T-cell (primary cell): ENCODE measurements around the gene B4GALT3. TPM values are rescaled to one million over a fixed set of nuclear protein-coding genes. Genes with fewer than 3 reads are reported as not detected.

Experiments used
- ATAC-seq, 4 experiments: fragments of 200-7000 bp in 3 of 4; fragments of 150-1000 bp in 1 of 4; cut with Tn5 transposase; replicated peaks in 1 of 4; 1 replicate in 3 of 4; 2 replicates in 1 of 4; pipeline ENCODE4 v1.10.0; 2021; ENCODE audit warnings: moderate library complexity in 3 of 4, mild to moderate bottlenecking in 2 of 4, moderate number of reproducible peaks in 1 of 4
- CTCF ChIA-PET, 2 donors: fragments of 300-600 bp; sonication (Branson Sonifier 250); formaldehyde crosslinking; loops; one replicate each; lab custom pipeline; 2022; ENCODE audit warnings: antibody characterized with exemption in 2 of 2; lab: Charles Lee
- POLR2A ChIA-PET, 2 donors: fragments of 300-600 bp; sonication (Branson Sonifier 250); formaldehyde crosslinking; loops; one replicate each; lab custom pipeline; 2022; ENCODE audit warnings: antibody characterized with exemption in 2 of 2; lab: Charles Lee
- DNase-seq, 35 experiments: peaks; one replicate each; pipeline versions ENCODE4 v3.0.0 to v3.0.0-alpha.2; 2013 to 2023
- H3K27ac ChIP-seq: one replicate; pipeline ENCODE4 v1.5.1; 2013; ENCODE audit warnings: low read length
- H3K27me3 ChIP-seq, 2 experiments: replicated peaks in 1 of 2; 1 replicate in 1 of 2; 2 replicates in 1 of 2; pipeline versions ENCODE4 v1.6.1 to v1.7.0; 2013; ENCODE audit warnings: low read length in 1 of 2, mixed read lengths in 1 of 2; ENCODE audit not compliant: control insufficient read depth in 2 of 2, insufficient read depth in 2 of 2; ENCODE audit errors: extremely low read depth in 1 of 2
- H3K36me3 ChIP-seq, 2 donors: 1 replicate in 1 of 2; 2 replicates in 1 of 2; pipeline versions ENCODE4 v1.6.1 to v1.7.0; 2013; ENCODE audit warnings: low read length in 1 of 2; ENCODE audit not compliant: control insufficient read depth in 2 of 2, insufficient read depth in 1 of 2; ENCODE audit errors: extremely low read depth in 1 of 2
- H3K4me1 ChIP-seq, 2 experiments: 1 replicate in 1 of 2; 2 replicates in 1 of 2; pipeline versions ENCODE4 v1.6.1 to v1.7.0; 2013; ENCODE audit warnings: low read length in 2 of 2, mixed read lengths in 1 of 2; ENCODE audit not compliant: insufficient read depth in 2 of 2, control insufficient read depth in 1 of 2; ENCODE audit errors: extremely low read depth in 1 of 2
- H3K4me3 ChIP-seq, 2 donors: 1 replicate in 1 of 2; 2 replicates in 1 of 2; pipeline versions ENCODE4 v1.5.1 to v1.7.0; 2013; ENCODE audit warnings: mild to moderate bottlenecking in 2 of 2, low read length in 1 of 2, moderate library complexity in 1 of 2; ENCODE audit not compliant: control insufficient read depth in 1 of 2; ENCODE audit errors: extremely low read depth in 1 of 2
- H3K9me3 ChIP-seq: 2 replicates; pipeline ENCODE4 v1.7.0; 2013
- H3K27ac Mint-ChIP-seq, 2 donors: one replicate each; pipeline ENCODE4 v1.8.0; 2020 to 2021; ENCODE audit warnings: mild to moderate bottlenecking in 2 of 2, mixed read lengths in 2 of 2
- H3K27me3 Mint-ChIP-seq, 2 donors: one replicate each; pipeline ENCODE4 v1.8.0; 2021 to 2022; ENCODE audit warnings: mixed read lengths in 2 of 2
- H3K36me3 Mint-ChIP-seq: one replicate; pipeline ENCODE4 v1.8.0; 2021; ENCODE audit warnings: mixed read lengths
- H3K4me1 Mint-ChIP-seq, 3 donors: one replicate each; pipeline ENCODE4 v1.8.0; 2020 to 2022; ENCODE audit warnings: mixed read lengths in 3 of 3, mild to moderate bottlenecking in 1 of 3
- H3K4me3 Mint-ChIP-seq, 3 donors: one replicate each; pipeline ENCODE4 v1.8.0; 2020 to 2022; ENCODE audit warnings: mild to moderate bottlenecking in 3 of 3, mixed read lengths in 3 of 3, moderate library complexity in 3 of 3
- H3K9me3 Mint-ChIP-seq, 3 donors: one replicate each; pipeline ENCODE4 v1.8.0; 2020 to 2022; ENCODE audit warnings: mixed read lengths in 3 of 3
- WGBS: methylation state at CpG from one replicate; pipeline ENCODE4 v1.1.5; 2013; ENCODE audit warnings: missing lambda C conversion rate; ENCODE audit not compliant: insufficient coverage; 5-methylcytosine and 5-hydroxymethylcytosine counted together
- total RNA-seq, 35 experiments: library from RNA in 6 of 35; stranded (reverse) in 6 of 35; fragments of 120-200 nt in 1 of 35; gene quantifications; one replicate each; pipeline versions ENCODE4 v1.2.1 to v1.2.4 and lab custom pipeline; 2013 to 2026

Gene B4GALT3
- total RNA-seq, 5 donors from 2014 or later (not counting 1 experiment from before 2014, with no cell fraction given) = 48.4 to 77.8 (median 69.3) TPM

- H3K27ac ChIP-seq = peak within 1 kb of the TSS; percentile 74
- CTCF ChIA-PET = interaction anchor here in 1 of 2 donors (0.9 kb wide), 1 partner anchor 27 kb away, joined by 3 read pairs; the partner anchor contains the start of gene DEDD
- ATAC-seq = peak; percentile 93 to 97 (median 95)
- Mint-ChIP-seq H3K27me3 (no peaks in the 10 kb centered on the region), H3K4me3 (peak within 1 kb of the TSS; percentile 86 to 94 (median 92)), H3K27ac (peak within 1 kb of the TSS; percentile 90 to 94), H3K4me1 (peaks cover 66 to 76% (median 70%) of the 10 kb centered on the region in 3 donors), H3K36me3 (peaks cover 18% of the 10 kb centered on the region), H3K9me3 (no peaks in the 10 kb centered on the region)
- 2% methylated on average over 54 of the region's 60 CpGs for WGBS
- H3K27me3 ChIP-seq = no peaks in the 10 kb centered on the region
- H3K4me1 ChIP-seq = peaks cover 16 to 39% of the 10 kb centered on the region in 2 experiments
- no peaks in the 10 kb centered on the region for H3K9me3 ChIP-seq
- peak; percentile 77 to 95 (median 89) for DNase-seq
- peaks cover 9 to 44% of the 10 kb centered on the region in 2 donors for H3K36me3 ChIP-seq
- POLR2A ChIA-PET = no interaction called here
- H3K4me3 ChIP-seq = peak within 1 kb of the TSS; percentile 65 to 68
Measured at GRCh38 chr1:161159087-161159912, 18.0 kb downstream of the B4GALT3 start, which contains the start of gene USP21. USP21 (plus strand) TSS chr1:161159500; CDS start chr1:161160641, 1,141 bp downstream.

GRCh38 chr1:161158316-161159010, 18.8 kb downstream of the B4GALT3 start:
- peaks cover 18 to 42% of the 10 kb centered on the region in 2 experiments for H3K4me1 ChIP-seq
- DNase-seq (no peak), ATAC-seq (no peak)
- H3K27ac ChIP-seq = peak overlapping the region; percentile 74
- CTCF ChIA-PET = no interaction called here
- POLR2A ChIA-PET = interaction anchor here (0.6 to 1.6 kb wide), 4 partner anchors 8 to 64 kb away, joined by 4 to 11 read pairs (median 5); partner anchors contain the start of genes DEDD (in 1 of the 2) and PPOX (in 1 of the 2)
- H3K36me3 ChIP-seq = peaks cover 9 to 38% of the 10 kb centered on the region in 2 donors
- H3K4me3 ChIP-seq = peak overlapping the region; percentile 65 to 68
- H3K27me3 ChIP-seq = no peaks in the 10 kb centered on the region
- no peaks in the 10 kb centered on the region for H3K9me3 ChIP-seq
- no peaks in the 10 kb centered on the region for H3K27me3 Mint-ChIP-seq
- peaks cover 18% of the 10 kb centered on the region for H3K36me3 Mint-ChIP-seq
- H3K27ac Mint-ChIP-seq = peak overlapping the region; percentile 90 to 94
- peaks cover 70 to 73% (median 70%) of the 10 kb centered on the region in 3 donors for H3K4me1 Mint-ChIP-seq
- H3K9me3 Mint-ChIP-seq = no peaks in the 10 kb centered on the region
- H3K4me3 Mint-ChIP-seq = peak overlapping the region; percentile 86 to 94 (median 92)
- 42% methylated on average over 5 of the region's 9 CpGs for WGBS

- Mint-ChIP-seq H3K9me3 (no peaks in the 10 kb centered on the region), H3K27me3 (no peaks in the 10 kb centered on the region), H3K4me1 (peaks cover 64 to 71% (median 68%) of the 10 kb centered on the region in 3 donors), H3K4me3 (peak overlapping the region; percentile 86 to 94 (median 92)), H3K36me3 (peaks cover 16% of the 10 kb centered on the region), H3K27ac (peak overlapping the region; percentile 41 to 94)
- H3K4me3 ChIP-seq = no peak overlapping the region
- CTCF ChIA-PET = interaction anchor here in 1 of 2 donors (0.9 kb wide), 1 partner anchor 8 kb away, joined by 4 read pairs; the partner anchor contains the start of gene PPOX
- H3K27me3 ChIP-seq = no peaks in the 10 kb centered on the region
- POLR2A ChIA-PET = interaction anchor here (0.6 to 1.6 kb wide), 4 partner anchors 8 to 65 kb away, joined by 4 to 11 read pairs (median 5); partner anchors contain the start of genes DEDD (in 1 of the 2) and PPOX (in 1 of the 2)
- no peak overlapping the region for H3K27ac ChIP-seq
- ATAC-seq (no peak), DNase-seq (no peak)
- H3K4me1 ChIP-seq = peaks cover 19 to 45% of the 10 kb centered on the region in 2 experiments
- H3K36me3 ChIP-seq = peaks cover 9 to 34% of the 10 kb centered on the region in 2 donors
- 80% methylated on average over 1 of the region's 1 CpG for WGBS
- H3K9me3 ChIP-seq = no peaks in the 10 kb centered on the region
Measured at GRCh38 chr1:161157867-161158266, 19.4 kb downstream of the B4GALT3 start.

- H3K27ac ChIP-seq = peak within 1 kb of the TSS; percentile 97
- H3K4me1 Mint-ChIP-seq = peaks cover 27 to 34% (median 33%) of the 10 kb centered on the region in 3 donors
- WGBS = 1% methylated on average over 31 of the region's 33 CpGs
- H3K36me3 Mint-ChIP-seq = peaks cover 15% of the 10 kb centered on the region
- no peaks in the 10 kb centered on the region for H3K9me3 ChIP-seq
- peaks cover 12 to 19% of the 10 kb centered on the region in 2 experiments for H3K4me1 ChIP-seq
- H3K27me3 ChIP-seq = peaks cover 0 to 2% of the 10 kb centered on the region in 2 experiments
- H3K9me3 Mint-ChIP-seq = no peaks in the 10 kb centered on the region
- DNase-seq = peak; percentile 72 to 94 (median 82)
- ChIA-PET POLR2A (interaction anchor here (0.6 to 3.5 kb wide), 13 partner anchors 8 to 132 kb away, joined by 3 to 18 read pairs (median 3); partner anchors contain the start of genes DEDD (in 1 of the 2), PPOX (in 1 of the 2), TOMM40L (in 1 of the 2) and USF1 (in 1 of the 2)), CTCF (interaction anchor here in 1 of 2 donors (0.6 to 3.3 kb wide), 7 partner anchors 12 to 386 kb away, joined by 3 to 20 read pairs (median 4); partner anchors contain the start of genes DEDD, PPOX and TOMM40L)
- peaks cover 3 to 19% of the 10 kb centered on the region in 2 donors for H3K36me3 ChIP-seq
- ATAC-seq = peak; percentile 93 to 97 (median 96)
- peak within 1 kb of the TSS; percentile 88 to 93 for H3K4me3 ChIP-seq
- peak within 1 kb of the TSS; percentile 94 to 98 (median 97) for H3K4me3 Mint-ChIP-seq
- peak within 1 kb of the TSS; percentile 99 to 100 for H3K27ac Mint-ChIP-seq
- no peaks in the 10 kb centered on the region for H3K27me3 Mint-ChIP-seq
Measured at GRCh38 chr1:161153682-161154337, 23.5 kb downstream of the B4GALT3 start, which contains the start of gene UFC1. UFC1 (plus strand) TSS chr1:161153978; CDS start chr1:161153998, 20 bp downstream.

GRCh38 chr1:161153176-161153575, 24.1 kb downstream of the B4GALT3 start:
- Mint-ChIP-seq H3K4me3 (peak overlapping the region; percentile 94 to 98 (median 97)), H3K9me3 (no peaks in the 10 kb centered on the region), H3K27me3 (no peaks in the 10 kb centered on the region), H3K27ac (peak overlapping the region; percentile 99 to 100), H3K36me3 (peaks cover 13% of the 10 kb centered on the region), H3K4me1 (peaks cover 23 to 29% (median 27%) of the 10 kb centered on the region in 3 donors)
- peaks cover 0 to 2% of the 10 kb centered on the region in 2 experiments for H3K27me3 ChIP-seq
- DNase-seq (no peak), ATAC-seq (peak in 1 of 4 experiments; percentile 10)
- H3K27ac ChIP-seq = peak overlapping the region; percentile 97
- H3K9me3 ChIP-seq = no peaks in the 10 kb centered on the region
- peaks cover 3 to 13% of the 10 kb centered on the region in 2 donors for H3K36me3 ChIP-seq
- WGBS = 83% methylated on average over 2 of the region's 9 CpGs
- ChIA-PET POLR2A (interaction anchor here (0.6 to 3.5 kb wide), 14 partner anchors 8 to 151 kb away, joined by 3 to 18 read pairs (median 4); partner anchors contain the start of genes DEDD (in 1 of the 2), PPOX (in 1 of the 2), TOMM40L (in 1 of the 2) and USF1 (in 1 of the 2)), CTCF (interaction anchor here in 1 of 2 donors (0.6 to 3.3 kb wide), 6 partner anchors 12 to 385 kb away, joined by 3 to 20 read pairs (median 5); partner anchors contain the start of genes DEDD, PPOX and TOMM40L)
- peaks cover 12 to 16% of the 10 kb centered on the region in 2 experiments for H3K4me1 ChIP-seq
- H3K4me3 ChIP-seq = peak overlapping the region; percentile 88 to 93
